GM21737 (cell line): Measurements from ENCODE around the gene ADAM30.

Experiments
- ATAC-seq: cut with Tn5 transposase; IDR thresholded peaks from one replicate; pipeline ENCODE4 v1.9.1; 2021; ENCODE audit warnings: mild to moderate bottlenecking, moderate library complexity; ENCODE audit not compliant: unreplicated experiment

The ADAM30 gene

GRCh38 chr1:119896303-119896702 is at the start of gene ADAM30:
TSS of gene ADAM30 (minus strand) at chr1:119896515. CDS start at chr1:119896336, 179 bp downstream.
- ATAC-seq: no peak

GRCh38 chr1:119943216-119943615 is 46.9 kb upstream of the ADAM30 start:
- ATAC-seq: no peak

GRCh38 chr1:119941392-119941791 is 45.1 kb upstream of the ADAM30 start:
- no peak for ATAC-seq

GRCh38 chr1:119940697-119941096 is 44.4 kb upstream of the ADAM30 start:
- no peak for ATAC-seq

GRCh38 chr1:119937198-119937597 is 40.9 kb upstream of the ADAM30 start:
- ATAC-seq: no peak

- ATAC-seq: no peak
Observed at GRCh38 chr1:119935915-119936314, 39.6 kb upstream of the ADAM30 start.

- ATAC-seq: no peak
Observed at GRCh38 chr1:119935373-119935772, 39.1 kb upstream of the ADAM30 start.

- ATAC-seq: no peak
Observed at GRCh38 chr1:119933397-119933796, 37.1 kb upstream of the ADAM30 start.

GRCh38 chr1:119929643-119930315 is 33.5 kb upstream of the ADAM30 start:
- no peak for ATAC-seq

- no peak for ATAC-seq
Observed at GRCh38 chr1:119926553-119926952, 30.2 kb upstream of the ADAM30 start.

GRCh38 chr1:119924948-119925898 is 28.9 kb upstream of the ADAM30 start:
- ATAC-seq: no peak

GRCh38 chr1:119920104-119920968 is 24.0 kb upstream of the ADAM30 start:
- no peak for ATAC-seq

- ATAC-seq: no peak
Observed at GRCh38 chr1:119919241-119919640, 22.9 kb upstream of the ADAM30 start.

GRCh38 chr1:119918301-119918700 is 22.0 kb upstream of the ADAM30 start:
- ATAC-seq: no peak

GRCh38 chr1:119917304-119918055 is 21.2 kb upstream of the ADAM30 start:
- ATAC-seq: no peak

GRCh38 chr1:119915517-119915916 is 19.2 kb upstream of the ADAM30 start:
- ATAC-seq: no peak

- no peak for ATAC-seq
Observed at GRCh38 chr1:119914071-119914470, 17.8 kb upstream of the ADAM30 start.

- no peak for ATAC-seq
Observed at GRCh38 chr1:119912963-119913362, 16.6 kb upstream of the ADAM30 start.

GRCh38 chr1:119911775-119912174 is 15.5 kb upstream of the ADAM30 start:
- no peak for ATAC-seq

GRCh38 chr1:119910618-119911017 is 14.3 kb upstream of the ADAM30 start:
- ATAC-seq: no peak
